Panc1 (cell line): Measurements from ENCODE around the gene RRAS. TPM values are rescaled to one million over a fixed set of nuclear protein-coding genes. Genes with fewer than 3 reads are reported as not detected.
A peak's percentile ranks its signal among the peaks of the same experiment; 100 is the strongest.

Experiments
- ATAC-seq: fragments of 200-7000 bp; cut with Tn5 transposase; 2 replicates; pipeline ENCODE4 v1.9.1; 2020; ENCODE audit warnings: mild to moderate bottlenecking, moderate library complexity
- BruUV-seq: library from RNA; stranded (reverse); fragments of 400-500 nt; replicated peaks from 2 replicates; lab custom pipeline; 2021; lab: Mats Ljungman, UMichigan
- CTCF ChIA-PET: fragments of 300-600 bp; sonication (Branson Sonifier 250); formaldehyde crosslinking; loops from one replicate; lab custom pipeline; 2022; ENCODE audit warnings: antibody characterized with exemption; lab: Charles Lee
- POLR2A ChIA-PET: fragments of 300-600 bp; sonication (Branson Sonifier 250); formaldehyde crosslinking; loops from one replicate; lab custom pipeline; 2022; ENCODE audit warnings: antibody characterized with exemption; lab: Charles Lee
- DNase-seq: peaks from one replicate; pipeline ENCODE4 v3.0.0-alpha.2; 2010; ENCODE audit warnings: low read depth, low spot score
- H3K27ac ChIP-seq: 2 replicates; pipeline ENCODE4 v1.5.1; 2011; ENCODE audit warnings: mild to moderate bottlenecking, low read length, inconsistent platforms
- H3K27me3 ChIP-seq: fragments of 200-500 bp; sonication (Bioruptor generic); 2 replicates; pipeline ENCODE4 v1.6.0; 2014; ENCODE audit warnings: low read length, inconsistent platforms; ENCODE audit not compliant: control insufficient read depth, insufficient read depth
- H3K36me3 ChIP-seq: fragments of 200-500 bp; sonication (Bioruptor generic); 2 replicates; pipeline ENCODE4 v1.5.1; 2014; ENCODE audit warnings: inconsistent platforms, mild to moderate bottlenecking, low read length, moderate library complexity; ENCODE audit not compliant: control insufficient read depth, insufficient read depth
- H3K4me1 ChIP-seq: 2 replicates; pipeline ENCODE4 v1.5.1; 2011; ENCODE audit warnings: inconsistent platforms, mild to moderate bottlenecking, low read length, moderate library complexity; ENCODE audit not compliant: control insufficient read depth, insufficient read depth
- H3K4me3 ChIP-seq, 2 experiments: 2 replicates each; pipeline ENCODE4 v1.5.1; 2011 to 2012; ENCODE audit warnings: low read depth in 2 of 2, low read length in 2 of 2, mild to moderate bottlenecking in 2 of 2, inconsistent platforms in 1 of 2, moderate library complexity in 1 of 2
- H3K9me3 ChIP-seq: fragments of 200-500 bp; sonication (Bioruptor generic); 2 replicates; pipeline ENCODE4 v1.5.1; 2014; ENCODE audit warnings: low read depth, mild to moderate bottlenecking, inconsistent platforms, low read length, moderate library complexity; ENCODE audit not compliant: control insufficient read depth, insufficient read depth
- CTCF ChIP-seq: fragments of 450-650 bp; IDR thresholded peaks from 2 replicates; pipeline ENCODE4 v1.5.1; 2017; ENCODE audit warnings: mild to moderate bottlenecking
- POLR2AphosphoS5 ChIP-seq: IDR thresholded peaks from 2 replicates; pipeline ENCODE4 v1.6.1; 2012; ENCODE audit warnings: mild to moderate bottlenecking, low read depth, low read length, moderate library complexity
- REST ChIP-seq, 2 experiments: IDR thresholded peaks; 2 replicates each; pipeline ENCODE4 v1.6.1; 2011 to 2012; ENCODE audit warnings: low read depth in 2 of 2, control low read depth in 1 of 2, low read length in 1 of 2, mild to moderate bottlenecking in 1 of 2, moderate library complexity in 1 of 2; ENCODE audit not compliant: insufficient read depth in 1 of 2
- SIN3A ChIP-seq: IDR thresholded peaks from 2 replicates; pipeline ENCODE4 v1.6.1; 2012; ENCODE audit warnings: low read depth, mild to moderate bottlenecking, low read length, moderate library complexity, borderline replicate concordance; ENCODE audit not compliant: insufficient read depth
- TCF7L2 ChIP-seq: IDR thresholded peaks from 2 replicates; pipeline ENCODE4 v1.6.1; 2011; ENCODE audit warnings: mild to moderate bottlenecking, low read depth, low read length, inconsistent platforms
- in situ Hi-C: cut with HindIII; loops from 2 replicates; pipeline ENCODE4 v1.10.0; 2016; ENCODE audit warnings: low sequenced_read_pairs, low pct_unique_long_range_greater_than_20kb
- intact Hi-C: fragments of 100-400 bp; cut with micrococcal nuclease; formaldehyde crosslinking; loops from one replicate; pipeline ENCODE4 v1.10.0; 2022; ENCODE audit not compliant: unreplicated experiment
- total RNA-seq: library from RNA; stranded (reverse); gene quantifications from one replicate; pipeline ENCODE4 v1.2.1, GENCODE V29; 2021; ENCODE audit not compliant: unreplicated experiment

The RRAS gene
- total RNA-seq, 1 experiment from 2014 or later, result 64.4 TPM

GRCh38 chr19:49594993-49595818 is 44.7 kb downstream of the RRAS start:
- H3K4me3 ChIP-seq, result no peak overlapping the region
- POLR2A ChIA-PET, result no interaction called here
- H3K4me1 ChIP-seq, result peaks cover 8% of the 10 kb centered on the region
- no peak overlapping the region for H3K27ac ChIP-seq
- H3K36me3 ChIP-seq, result peaks cover 4% of the 10 kb centered on the region; the same call in 1 of the 2 replicates
- no peak for ATAC-seq
- TF ChIP-seq SIN3A, result no peak
- no peak for TF ChIP-seq TCF7L2
- no peak for TF ChIP-seq POLR2AphosphoS5
- TF ChIP-seq CTCF, result no peak
- no peak for TF ChIP-seq REST (IDR thresholded peaks at IDR 0.05; ENCODE audit: insufficient read depth in 1 of 2, low read depth in 2 of 2, low read length in 1 of 2)
- DNase-seq, result no peak
- no peaks in the 10 kb centered on the region for H3K27me3 ChIP-seq
- no TSS peak for BruUV-seq
- CTCF ChIA-PET, result no interaction called here
- no peaks in the 10 kb centered on the region for H3K9me3 ChIP-seq
- in situ Hi-C loops, result no loop called here
- intact Hi-C loops, result no loop called here

- ChIA-PET CTCF (no interaction called here), POLR2A (no interaction called here)
- H3K27ac ChIP-seq, result peak overlapping the region; percentile 73
- no peaks in the 10 kb centered on the region for H3K27me3 ChIP-seq
- no peak overlapping the region; a peak in 1 of 4 replicates for H3K4me3 ChIP-seq
- intact Hi-C loops, result no loop called here
- TF ChIP-seq POLR2AphosphoS5 (no peak), CTCF (no peak), TCF7L2 (no peak), REST (IDR thresholded peaks at IDR 0.05; ENCODE audit: insufficient read depth in 1 of 2, low read depth in 2 of 2, low read length in 1 of 2) (no peak), SIN3A (no peak)
- ATAC-seq (no peak), DNase-seq (no peak)
- BruUV-seq, result TSS peak; percentile 55
- in situ Hi-C loops, result no loop called here
- H3K36me3 ChIP-seq, result peaks cover 4% of the 10 kb centered on the region; the same call in 1 of the 2 replicates
- peaks cover 8% of the 10 kb centered on the region for H3K4me1 ChIP-seq
- no peaks in the 10 kb centered on the region for H3K9me3 ChIP-seq
Measured at GRCh38 chr19:49594157-49594992, 45.6 kb downstream of the RRAS start.
